Measurements from ENCODE around the gene ZNF677. TPM values are rescaled to one million over a fixed set of nuclear protein-coding genes. Genes with fewer than 3 reads are reported as not detected.
"Not testable (repeated sequence)": the region's sequence is repeated elsewhere in the genome, so short reads cannot be mapped to it uniquely, and the experiment has no call there.

Gene ZNF677
- total RNA-seq, 1 donor from 2014 or later, result 32.2 TPM

DNA sequence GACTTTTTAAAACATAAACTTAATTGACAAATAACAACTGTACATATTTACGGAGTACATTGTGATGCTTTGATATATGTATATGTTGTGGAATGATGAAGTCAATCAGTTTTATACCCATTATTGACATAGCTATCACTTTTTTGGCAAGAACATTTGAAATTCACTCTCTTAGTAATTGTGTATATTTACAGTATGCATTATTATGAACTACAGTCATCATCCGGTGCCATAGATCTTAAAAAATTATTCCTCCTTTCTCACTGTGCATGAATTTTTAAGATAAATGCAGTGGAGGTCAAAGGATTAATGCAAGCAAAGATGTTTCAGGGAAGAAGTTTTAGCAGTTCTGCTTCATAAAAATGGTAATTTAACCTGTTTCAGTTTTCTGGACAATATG is 20.8 kb upstream of the ZNF677 start:
- Mint-ChIP-seq H3K27me3 (ENCODE audit: unreplicated experiment) (peaks cover 11% of the 10 kb centered on the region), H3K4me3 (ENCODE audit: unreplicated experiment) (no peak overlapping the region), H3K36me3 (ENCODE audit: low read depth, unreplicated experiment) (peaks cover 24% of the 10 kb centered on the region), H3K27ac (ENCODE audit: unreplicated experiment) (no peak overlapping the region), H3K9me3 (ENCODE audit: unreplicated experiment) (peaks cover 36% of the 10 kb centered on the region), H3K4me1 (ENCODE audit: unreplicated experiment) (no peaks in the 10 kb centered on the region)
- TF ChIP-seq, protein P1, sequence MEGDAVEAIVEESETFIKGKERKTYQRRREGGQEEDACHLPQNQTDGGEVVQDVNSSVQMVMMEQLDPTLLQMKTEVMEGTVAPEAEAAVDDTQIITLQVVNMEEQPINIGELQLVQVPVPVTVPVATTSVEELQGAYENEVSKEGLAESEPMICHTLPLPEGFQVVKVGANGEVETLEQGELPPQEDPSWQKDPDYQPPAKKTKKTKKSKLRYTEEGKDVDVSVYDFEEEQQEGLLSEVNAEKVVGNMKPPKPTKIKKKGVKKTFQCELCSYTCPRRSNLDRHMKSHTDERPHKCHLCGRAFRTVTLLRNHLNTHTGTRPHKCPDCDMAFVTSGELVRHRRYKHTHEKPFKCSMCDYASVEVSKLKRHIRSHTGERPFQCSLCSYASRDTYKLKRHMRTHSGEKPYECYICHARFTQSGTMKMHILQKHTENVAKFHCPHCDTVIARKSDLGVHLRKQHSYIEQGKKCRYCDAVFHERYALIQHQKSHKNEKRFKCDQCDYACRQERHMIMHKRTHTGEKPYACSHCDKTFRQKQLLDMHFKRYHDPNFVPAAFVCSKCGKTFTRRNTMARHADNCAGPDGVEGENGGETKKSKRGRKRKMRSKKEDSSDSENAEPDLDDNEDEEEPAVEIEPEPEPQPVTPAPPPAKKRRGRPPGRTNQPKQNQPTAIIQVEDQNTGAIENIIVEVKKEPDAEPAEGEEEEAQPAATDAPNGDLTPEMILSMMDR (IDR thresholded peaks at IDR 0.05; ENCODE audit: unreplicated experiment), result no peak
- DNase-seq (ENCODE audit: low spot score), result no peak

DNA sequence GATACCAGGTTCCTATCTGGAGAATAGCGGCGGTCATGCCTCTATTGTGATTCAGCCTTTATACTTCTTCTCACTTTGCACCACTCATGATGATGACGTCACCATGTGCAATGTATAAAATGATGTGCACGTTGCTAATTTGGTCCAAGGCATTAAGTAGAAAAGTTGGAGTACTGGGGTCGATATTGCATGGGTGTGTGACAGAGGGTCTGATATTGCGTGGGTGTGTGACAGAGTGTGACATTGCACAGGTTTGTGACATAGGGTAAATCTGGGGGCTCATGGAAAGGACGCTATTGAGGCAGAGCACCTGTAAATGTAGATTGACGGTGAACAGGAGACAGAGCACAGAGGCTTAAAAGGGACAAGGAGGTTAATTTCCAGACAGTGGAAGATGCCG is 17.4 kb upstream of the ZNF677 start:
- Mint-ChIP-seq H3K27me3 (ENCODE audit: unreplicated experiment) (peaks cover 12% of the 10 kb centered on the region), H3K27ac (ENCODE audit: unreplicated experiment) (no peak overlapping the region), H3K4me3 (ENCODE audit: unreplicated experiment) (peak overlapping the region; percentile 35), H3K36me3 (ENCODE audit: low read depth, unreplicated experiment) (peaks cover 29% of the 10 kb centered on the region), H3K9me3 (ENCODE audit: unreplicated experiment) (peaks cover 37% of the 10 kb centered on the region), H3K4me1 (ENCODE audit: unreplicated experiment) (no peaks in the 10 kb centered on the region)
- no peak for DNase-seq (ENCODE audit: low spot score)
- TF ChIP-seq, protein P1 (IDR thresholded peaks at IDR 0.05; ENCODE audit: unreplicated experiment), result no peak

DNA sequence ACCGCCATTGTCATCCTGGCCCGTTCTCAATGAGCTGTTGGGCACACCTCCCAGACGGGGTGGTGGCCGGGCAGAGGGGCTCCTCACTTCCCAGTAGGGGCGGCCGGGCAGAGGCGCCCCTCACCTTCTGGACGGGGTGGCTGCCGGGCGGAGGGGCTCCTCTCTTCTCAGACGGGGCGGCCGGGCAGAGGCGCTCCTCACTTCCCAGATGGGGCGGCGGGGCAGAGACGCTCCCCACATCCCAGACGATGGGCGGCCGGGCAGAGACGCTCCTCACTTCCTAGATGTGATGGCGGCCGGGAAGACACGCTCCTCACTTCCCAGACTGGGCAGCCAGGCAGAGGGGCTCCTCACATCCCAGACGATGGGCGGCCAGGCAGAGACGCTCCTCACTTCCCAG is 15.2 kb upstream of the ZNF677 start:
- peaks cover 11% of the 10 kb centered on the region for H3K27me3 Mint-ChIP-seq (ENCODE audit: unreplicated experiment)
- peaks cover 33% of the 10 kb centered on the region for H3K36me3 Mint-ChIP-seq (ENCODE audit: low read depth, unreplicated experiment)
- peaks cover 29% of the 10 kb centered on the region for H3K9me3 Mint-ChIP-seq (ENCODE audit: unreplicated experiment)
- H3K4me3 Mint-ChIP-seq (ENCODE audit: unreplicated experiment); H3K27ac Mint-ChIP-seq (ENCODE audit: unreplicated experiment); DNase-seq (ENCODE audit: low spot score); H3K4me1 Mint-ChIP-seq (ENCODE audit: unreplicated experiment): not testable (repeated sequence)

DNA sequence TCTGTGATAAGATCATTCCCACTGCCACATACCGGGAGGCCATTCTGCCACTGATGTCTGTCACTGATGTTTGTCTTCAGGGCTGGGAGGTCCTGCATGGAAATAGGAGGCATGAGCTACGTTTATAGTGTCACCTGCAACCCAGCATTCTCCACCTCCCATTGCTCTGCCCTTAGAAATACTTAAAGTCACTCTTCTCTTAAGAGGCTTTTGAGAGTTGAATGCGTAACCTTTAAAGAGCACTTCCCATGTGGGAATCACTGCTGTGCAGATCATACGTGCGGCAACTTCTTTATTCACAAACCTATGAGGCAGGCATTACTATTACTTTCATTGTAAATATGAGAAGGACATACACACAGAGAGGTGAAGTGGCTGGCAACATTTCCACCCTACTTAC is 12.9 kb upstream of the ZNF677 start, which contains the start of gene VN1R4:
VN1R4 (minus strand) TSS at position 101 of the 400 bp plus-strand sequence; CDS start at position 43, 58 bp downstream.
- not testable (repeated sequence) for H3K4me1 Mint-ChIP-seq (ENCODE audit: unreplicated experiment); DNase-seq (ENCODE audit: low spot score); H3K27ac Mint-ChIP-seq (ENCODE audit: unreplicated experiment)
- Mint-ChIP-seq H3K4me3 (ENCODE audit: unreplicated experiment) (peak within 1 kb of the TSS; percentile 43), H3K9me3 (ENCODE audit: unreplicated experiment) (peaks cover 23% of the 10 kb centered on the region), H3K27me3 (ENCODE audit: unreplicated experiment) (peaks cover 11% of the 10 kb centered on the region), H3K36me3 (ENCODE audit: low read depth, unreplicated experiment) (peaks cover 27% of the 10 kb centered on the region)

DNA sequence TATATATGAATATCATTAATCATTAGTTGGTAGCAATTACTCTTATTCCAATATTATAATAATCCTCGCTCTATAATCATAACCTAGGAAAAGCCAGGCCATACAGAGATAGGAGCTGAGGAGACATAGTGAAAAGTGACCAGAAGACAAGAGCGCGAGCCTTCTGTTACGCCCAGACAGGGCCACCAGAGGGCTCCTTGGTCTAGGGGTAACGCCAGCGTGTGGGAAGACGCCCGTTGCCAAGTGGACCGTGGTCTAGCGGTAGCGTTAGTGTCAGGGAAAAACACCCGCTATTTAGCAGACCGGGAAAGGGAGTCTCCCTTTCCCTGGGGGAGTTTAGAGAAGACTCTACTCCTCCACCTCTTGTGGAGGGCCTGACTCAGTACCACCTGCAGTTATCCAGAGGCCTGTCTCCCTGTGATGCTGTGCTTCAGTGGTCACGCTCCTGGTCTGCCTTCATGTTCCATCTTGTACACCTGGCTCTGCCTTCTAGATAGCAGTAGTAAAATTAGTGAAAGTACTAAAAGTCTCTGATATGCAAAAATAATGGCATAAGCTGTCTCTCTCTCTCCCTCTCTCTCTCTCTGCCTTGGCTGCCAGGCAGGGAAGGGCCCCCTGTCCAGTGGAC is 3.2 kb upstream of the ZNF677 start, which contains the start of gene VN1R2:
VN1R2 (plus strand) TSS at position 578 of the 628 bp plus-strand sequence. CDS start 84 bp downstream, outside the sequence.
- H3K36me3 Mint-ChIP-seq (ENCODE audit: low read depth, unreplicated experiment), result peaks cover 15% of the 10 kb centered on the region
- H3K9me3 Mint-ChIP-seq (ENCODE audit: unreplicated experiment); DNase-seq (ENCODE audit: low spot score); H3K27me3 Mint-ChIP-seq (ENCODE audit: unreplicated experiment); H3K27ac Mint-ChIP-seq (ENCODE audit: unreplicated experiment); H3K4me3 Mint-ChIP-seq (ENCODE audit: unreplicated experiment); H3K4me1 Mint-ChIP-seq (ENCODE audit: unreplicated experiment): not testable (repeated sequence)

DNA sequence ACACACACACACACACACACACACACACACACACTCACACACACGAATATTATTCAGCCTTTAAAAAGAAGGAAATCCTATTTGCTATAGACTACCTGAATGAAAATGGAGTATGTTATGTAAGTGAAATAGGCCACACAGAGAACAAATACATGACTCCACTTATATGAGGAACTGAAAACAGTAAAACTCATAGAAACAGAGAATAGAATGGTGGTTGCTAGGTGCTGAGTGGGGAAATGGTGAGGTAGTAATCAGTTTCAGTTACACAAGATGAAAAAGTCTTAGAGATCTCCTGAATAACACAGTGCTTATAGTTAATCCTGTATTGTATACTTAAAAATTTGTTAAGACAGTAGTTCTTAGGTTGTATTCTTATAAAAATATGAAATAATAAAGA is 8.2 kb downstream of the ZNF677 start:
- H3K27ac Mint-ChIP-seq (ENCODE audit: unreplicated experiment), result no peak overlapping the region
- H3K36me3 Mint-ChIP-seq (ENCODE audit: low read depth, unreplicated experiment), result peaks cover 90% of the 10 kb centered on the region
- no peaks in the 10 kb centered on the region for H3K4me1 Mint-ChIP-seq (ENCODE audit: unreplicated experiment)
- DNase-seq (ENCODE audit: low spot score), result no peak
- H3K4me3 Mint-ChIP-seq (ENCODE audit: unreplicated experiment), result peak overlapping the region; percentile 76
- H3K9me3 Mint-ChIP-seq (ENCODE audit: unreplicated experiment), result peaks cover 54% of the 10 kb centered on the region
- peaks cover 1% of the 10 kb centered on the region for H3K27me3 Mint-ChIP-seq (ENCODE audit: unreplicated experiment)
- TF ChIP-seq, protein P1 (IDR thresholded peaks at IDR 0.05; ENCODE audit: unreplicated experiment), result no peak
